Temporal lobe (tissue), 2 donors: ENCODE data around the gene TTPAL. TPM values are rescaled to one million over a fixed set of nuclear protein-coding genes. Genes with fewer than 3 reads are reported as not detected.

Experiments used
- small RNA-seq: library from RNA; depleted of rRNA; stranded (forward); fragments of <200 nt; gene quantifications from one replicate; pipeline ENCODE3, GENCODE V24; 2014; ENCODE audit warnings: low replicate concordance
- total RNA-seq: library from RNA; depleted of rRNA; stranded (reverse); fragments of >200 nt; gene quantifications from one replicate; pipeline ENCODE4 v1.2.3, GENCODE V29; 2014

The TTPAL gene
- total RNA-seq, 1 donor from 2014 or later, result 8.6 TPM

Small RNA genes within 50 kb of the gene (small RNA-seq; reads per million reads assigned to genes)
- gene RPL37AP1, result 0.13 reads per million

Other genes starting within 250 kb of the TTPAL start
- gene GDAP1L1, start 228.6 kb upstream of the TTPAL start, total RNA-seq, result 98.6 TPM
- 8.4 TPM for gene FITM2, start 164.7 kb upstream of the TTPAL start, total RNA-seq
- not detected for gene R3HDML, start 138.8 kb upstream of the TTPAL start, total RNA-seq
- not detected for gene HNF4A, start 120.2 kb upstream of the TTPAL start, total RNA-seq
- 57.8 TPM for gene SERINC3, start 46.2 kb downstream of the TTPAL start, total RNA-seq
- 23.8 TPM for gene PKIG, start 106.7 kb downstream of the TTPAL start, total RNA-seq
- gene ADA, start 175.8 kb downstream of the TTPAL start, total RNA-seq, result 1.5 TPM
- gene CCN5, start 239.5 kb downstream of the TTPAL start, total RNA-seq, result not detected